Neural progenitor cell (in vitro differentiated cells): Measurements from ENCODE around the gene C5orf34. TPM values are rescaled to one million over a fixed set of nuclear protein-coding genes. Genes with fewer than 3 reads are reported as not detected.

Experiments used
- DNase-seq: peaks from one replicate; pipeline ENCODE4 v3.0.0-alpha.2; 2016; ENCODE audit warnings: low spot score
- H2AFZ ChIP-seq: fragments of 200-600 bp; sonication (generic); replicated peaks from 2 replicates; pipeline ENCODE4 v1.6.1; 2016; ENCODE audit warnings: antibody characterized with exemption
- H3F3A ChIP-seq: fragments of 200-600 bp; sonication (generic); 2 replicates; pipeline ENCODE4 v1.6.1; 2016; ENCODE audit warnings: antibody characterized with exemption, low read depth
- H3K27ac ChIP-seq: fragments of 200-600 bp; sonication (generic); 2 replicates; pipeline ENCODE4 v1.5.1; 2016; ENCODE audit warnings: mild to moderate bottlenecking
- H3K27me3 ChIP-seq: fragments of 200-600 bp; sonication (generic); 2 replicates; pipeline ENCODE4 v1.6.1; 2016; ENCODE audit warnings: mild to moderate bottlenecking, moderate library complexity
- H3K36me3 ChIP-seq: fragments of 200-600 bp; sonication (generic); 2 replicates; pipeline ENCODE4 v1.5.1; 2016
- H3K4me1 ChIP-seq: fragments of 200-600 bp; sonication (generic); 2 replicates; pipeline ENCODE4 v1.6.1; 2016; ENCODE audit warnings: mixed run types
- H3K4me2 ChIP-seq: fragments of 200-600 bp; sonication (generic); 2 replicates; pipeline ENCODE4 v1.6.1; 2016
- H3K4me3 ChIP-seq: fragments of 200-600 bp; sonication (generic); 2 replicates; pipeline ENCODE4 v1.5.1; 2016
- H3K79me2 ChIP-seq: fragments of 200-600 bp; sonication (generic); 2 replicates; pipeline ENCODE4 v1.6.1; 2016; ENCODE audit warnings: low read depth
- H3K9ac ChIP-seq: fragments of 200-600 bp; sonication (generic); 2 replicates; pipeline ENCODE4 v1.6.1; 2016
- H3K9me3 ChIP-seq: fragments of 200-600 bp; sonication (generic); 2 replicates; pipeline ENCODE4 v1.5.1; 2016; ENCODE audit warnings: low read depth
- H4K20me1 ChIP-seq: fragments of 200-600 bp; sonication (generic); 2 replicates; pipeline ENCODE4 v1.6.1; 2016; ENCODE audit warnings: low read depth
- H3K27ac Mint-ChIP-seq: 3 replicates; pipeline ENCODE4 v1.8.0; 2021; ENCODE audit warnings: mixed read lengths
- H3K27me3 Mint-ChIP-seq: 2 replicates; pipeline ENCODE4 v1.8.0; 2022; ENCODE audit warnings: low read depth, mild to moderate bottlenecking, inconsistent platforms, moderate library complexity, mixed read lengths; ENCODE audit not compliant: insufficient read depth
- H3K36me3 Mint-ChIP-seq: 3 replicates; pipeline ENCODE4 v1.8.0; 2021; ENCODE audit warnings: mixed read lengths
- H3K4me1 Mint-ChIP-seq: 3 replicates; pipeline ENCODE4 v1.8.0; 2021; ENCODE audit warnings: mixed read lengths
- H3K4me3 Mint-ChIP-seq: 3 replicates; pipeline ENCODE4 v1.8.0; 2021; ENCODE audit warnings: mild to moderate bottlenecking, moderate library complexity, mixed read lengths
- H3K9me3 Mint-ChIP-seq: 3 replicates; pipeline ENCODE4 v1.8.0; 2020; ENCODE audit warnings: mixed read lengths
- CTCF ChIP-seq: fragments of 200-600 bp; sonication (generic); IDR thresholded peaks from 2 replicates; pipeline ENCODE4 v1.5.1; 2017; ENCODE audit warnings: antibody characterized with exemption, mild to moderate bottlenecking
- EZH2 ChIP-seq: fragments of 200-600 bp; sonication (generic); IDR thresholded peaks from 2 replicates; pipeline ENCODE4 v1.6.1; 2017; ENCODE audit warnings: antibody characterized with exemption, mild to moderate bottlenecking, moderate library complexity
- EZH2phosphoT487 ChIP-seq: fragments of 200-600 bp; sonication (generic); IDR thresholded peaks from 2 replicates; pipeline ENCODE4 v1.6.1; 2017; ENCODE audit warnings: antibody characterized with exemption
- total RNA-seq: library from RNA; depleted of rRNA; stranded (reverse); fragments of >200 nt; gene quantifications from 2 replicates; pipeline ENCODE4 v1.2.3, GENCODE V29; 2015; ENCODE audit warnings: low replicate concordance

The C5orf34 gene
- total RNA-seq, 1 donor from 2014 or later, result 17.2 TPM

- no peaks in the 10 kb centered on the region for H3F3A ChIP-seq
- H3K79me2 ChIP-seq, result peaks cover 91% of the 10 kb centered on the region
- H3K4me1 Mint-ChIP-seq, result no peaks in the 10 kb centered on the region
- H2AFZ ChIP-seq, result no peak overlapping the region
- TF ChIP-seq CTCF (no peak), EZH2phosphoT487 (no peak), EZH2 (no peak)
- H3K9me3 ChIP-seq, result no peaks in the 10 kb centered on the region
- no peaks in the 10 kb centered on the region for H3K27me3 Mint-ChIP-seq
- H3K27ac Mint-ChIP-seq, result no peak overlapping the region
- H3K27me3 ChIP-seq, result no peaks in the 10 kb centered on the region
- H3K4me3 ChIP-seq, result no peak overlapping the region
- H3K4me3 Mint-ChIP-seq, result no peak overlapping the region
- no peak overlapping the region for H3K27ac ChIP-seq
- no peak overlapping the region for H3K4me2 ChIP-seq
- H3K36me3 Mint-ChIP-seq, result peaks cover 51% of the 10 kb centered on the region
- DNase-seq, result no peak
- H4K20me1 ChIP-seq, result peaks cover 42% of the 10 kb centered on the region
- no peaks in the 10 kb centered on the region for H3K4me1 ChIP-seq
- no peak overlapping the region for H3K9ac ChIP-seq
- peaks cover 65% of the 10 kb centered on the region for H3K36me3 ChIP-seq
- H3K9me3 Mint-ChIP-seq, result no peaks in the 10 kb centered on the region
Observed at GRCh38 chr5:43543434-43543833, 28.5 kb upstream of the C5orf34 start.

GRCh38 chr5:43540746-43541145 is 25.8 kb upstream of the C5orf34 start:
- Histone ChIP-seq H3K27ac (no peak overlapping the region), H3K79me2 (peaks cover 66% of the 10 kb centered on the region), H3K36me3 (peaks cover 70% of the 10 kb centered on the region), H3K9me3 (no peaks in the 10 kb centered on the region), H3K4me3 (no peak overlapping the region), H3K4me1 (no peaks in the 10 kb centered on the region), H3K27me3 (no peaks in the 10 kb centered on the region), H3K9ac (no peak overlapping the region), H2AFZ (no peak overlapping the region), H3F3A (peaks cover 2% of the 10 kb centered on the region), H3K4me2 (no peak overlapping the region), H4K20me1 (peaks cover 36% of the 10 kb centered on the region)
- Mint-ChIP-seq H3K27me3 (no peaks in the 10 kb centered on the region), H3K9me3 (no peaks in the 10 kb centered on the region), H3K27ac (no peak overlapping the region), H3K4me3 (no peak overlapping the region), H3K36me3 (peaks cover 41% of the 10 kb centered on the region), H3K4me1 (no peaks in the 10 kb centered on the region)
- no peak for DNase-seq
- TF ChIP-seq EZH2phosphoT487 (no peak), EZH2 (no peak), CTCF (no peak)

DNA sequence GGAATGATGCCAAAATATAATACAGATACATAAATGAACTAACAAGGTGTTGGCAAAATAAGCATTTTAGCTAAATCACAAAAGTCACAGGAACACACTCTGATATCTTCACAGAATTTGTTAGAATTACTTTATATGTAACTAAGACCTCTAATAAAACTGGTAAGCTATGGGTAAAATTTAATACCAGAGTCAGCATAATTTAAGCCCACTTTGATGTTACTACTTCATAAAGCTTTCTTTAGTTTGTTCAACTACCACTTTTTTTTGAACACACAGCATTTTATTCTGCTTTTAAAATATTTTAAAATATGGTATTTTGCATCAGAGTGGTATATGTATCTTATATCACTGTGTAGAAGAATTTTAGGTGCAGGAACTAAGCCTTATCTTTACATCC is 22.0 kb upstream of the C5orf34 start:
- H3K27me3 ChIP-seq, result no peaks in the 10 kb centered on the region
- peaks cover 31% of the 10 kb centered on the region for H4K20me1 ChIP-seq
- Mint-ChIP-seq H3K27me3 (no peaks in the 10 kb centered on the region), H3K36me3 (peaks cover 33% of the 10 kb centered on the region), H3K4me3 (no peak overlapping the region), H3K9me3 (no peaks in the 10 kb centered on the region), H3K4me1 (no peaks in the 10 kb centered on the region), H3K27ac (no peak overlapping the region)
- H3K4me1 ChIP-seq, result no peaks in the 10 kb centered on the region
- DNase-seq, result no peak
- peaks cover 35% of the 10 kb centered on the region for H3K79me2 ChIP-seq
- no peak overlapping the region for H2AFZ ChIP-seq
- no peak overlapping the region for H3K4me2 ChIP-seq
- no peak overlapping the region for H3K27ac ChIP-seq
- no peak for TF ChIP-seq EZH2phosphoT487
- TF ChIP-seq CTCF, result no peak
- TF ChIP-seq EZH2, result no peak
- H3K9me3 ChIP-seq, result no peaks in the 10 kb centered on the region
- H3K9ac ChIP-seq, result no peak overlapping the region
- peaks cover 9% of the 10 kb centered on the region for H3F3A ChIP-seq
- H3K4me3 ChIP-seq, result no peak overlapping the region
- H3K36me3 ChIP-seq, result peaks cover 71% of the 10 kb centered on the region
